HG03460 (cell line): ENCODE measurements around the gene NYNRIN.
"Not testable (repeated sequence)": the region's sequence is repeated elsewhere in the genome, so short reads cannot be mapped to it uniquely, and the experiment has no call there.

ENCODE experiments used
- ATAC-seq: cut with Tn5 transposase; IDR thresholded peaks from one replicate; pipeline ENCODE4 v1.9.1; 2021; ENCODE audit not compliant: unreplicated experiment

Gene NYNRIN

DNA sequence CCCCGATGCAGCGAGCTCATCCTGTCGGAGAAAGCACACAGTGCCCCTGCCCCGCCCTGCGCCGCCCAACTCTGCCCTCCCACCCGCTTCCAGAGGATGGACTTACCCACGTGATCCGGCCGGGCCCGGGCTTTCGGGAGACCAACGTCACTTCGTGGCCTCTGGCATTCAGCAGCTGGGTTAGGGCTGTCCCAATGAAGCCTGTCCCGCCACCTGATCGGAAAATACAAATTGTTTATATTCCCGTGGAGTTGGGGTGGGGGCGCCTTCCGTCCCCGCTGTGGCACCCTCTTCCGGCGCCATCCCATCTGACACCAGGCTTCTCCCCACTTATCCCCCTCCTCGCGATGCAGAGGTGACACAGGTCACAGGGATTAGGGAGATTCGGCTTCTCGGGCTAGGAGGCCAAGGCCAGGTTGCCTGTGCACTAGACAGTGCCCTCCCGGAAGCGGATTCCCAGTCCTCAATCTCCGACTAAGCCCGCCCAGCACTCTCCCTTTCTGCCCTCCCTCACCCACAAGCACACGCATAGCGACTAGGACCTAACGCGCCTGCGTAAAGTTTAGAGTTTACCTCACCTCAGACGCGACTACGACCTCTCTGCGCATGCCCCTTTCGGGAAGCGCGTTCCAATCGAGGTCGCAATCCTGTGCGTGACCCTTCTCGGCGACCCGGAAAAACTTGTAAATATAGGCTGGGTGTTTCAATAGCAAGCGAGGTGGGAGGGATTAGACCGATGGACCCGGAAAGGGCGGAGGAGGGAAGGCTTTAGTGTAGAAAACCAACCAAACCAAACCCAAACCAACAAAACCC is 43.6 kb downstream of the NYNRIN start, which contains the start of gene SDR39U1:
Gene SDR39U1 (minus strand): TSS at position 537 of the 813 bp plus-strand sequence. CDS start 7 bp downstream, at position 530.
- peak; percentile 90 for ATAC-seq

DNA sequence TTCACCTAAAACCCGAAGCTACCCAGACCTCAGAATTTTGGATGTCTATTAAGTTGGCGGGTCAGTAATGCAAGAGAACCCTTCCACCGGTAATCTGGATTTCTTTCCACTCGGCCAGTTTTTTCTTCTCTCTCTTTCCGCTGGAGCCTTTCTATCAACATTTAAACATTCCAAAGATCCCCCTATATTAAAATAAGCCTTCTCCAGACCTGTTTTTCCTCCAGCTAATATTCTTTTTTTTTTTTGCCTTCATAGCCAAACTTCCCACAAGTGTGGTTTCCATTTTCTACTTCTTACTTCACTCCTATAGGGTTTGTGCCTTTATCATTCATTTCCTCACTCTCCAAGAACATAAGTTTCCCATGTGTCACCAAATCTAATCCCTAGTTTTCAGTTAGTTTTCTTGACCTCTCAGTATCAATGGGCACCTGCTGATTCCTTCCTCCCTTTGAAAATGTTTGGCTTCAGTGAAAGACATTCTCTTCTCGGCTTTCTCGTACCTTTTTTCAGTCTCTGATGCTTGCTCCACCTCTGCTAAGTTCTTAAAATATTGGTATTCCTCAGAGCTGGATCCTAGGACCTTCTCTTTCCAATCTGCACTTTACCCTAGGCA is 44.4 kb downstream of the NYNRIN start:
- ATAC-seq, result no peak

DNA sequence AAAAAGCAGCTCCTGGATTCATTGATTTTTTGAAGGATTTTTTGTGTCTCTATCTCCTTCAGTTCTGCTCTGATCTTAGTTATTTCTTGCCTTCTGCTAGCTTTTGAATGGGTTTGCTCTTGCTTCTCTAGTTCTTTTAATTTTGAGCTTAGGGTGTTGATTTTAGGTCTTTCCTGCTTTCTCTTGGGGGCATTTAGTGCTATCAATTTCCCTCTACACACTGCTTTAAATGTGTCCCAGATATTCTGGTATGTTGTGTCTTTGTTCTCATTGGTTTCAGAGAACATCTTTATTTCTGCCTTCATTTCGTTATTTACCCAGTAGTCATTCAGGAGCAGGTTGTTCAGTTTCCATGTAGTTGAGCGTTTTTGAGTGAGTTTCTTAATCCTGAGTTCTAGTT is 52.0 kb downstream of the NYNRIN start:
- not testable (repeated sequence) for ATAC-seq

DNA sequence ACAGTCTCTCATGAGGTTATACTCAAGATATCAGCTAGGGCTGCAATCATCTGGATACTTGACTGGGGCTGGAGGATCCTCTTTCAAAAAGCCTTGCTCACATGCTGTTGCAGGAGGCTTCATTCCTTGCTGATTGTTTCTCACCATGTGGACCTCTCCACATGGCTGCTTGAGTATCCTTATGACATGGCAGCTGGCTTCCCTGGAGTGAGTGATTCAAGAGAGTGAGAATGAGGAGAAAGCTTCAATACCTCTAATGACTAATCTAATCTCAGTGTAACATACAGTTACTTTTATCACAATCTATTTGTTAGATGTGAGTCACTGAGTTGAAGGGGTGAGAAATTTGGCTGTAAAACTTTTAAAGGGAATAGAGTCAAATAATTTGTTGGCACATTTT is 58.2 kb downstream of the NYNRIN start:
- no peak for ATAC-seq

DNA sequence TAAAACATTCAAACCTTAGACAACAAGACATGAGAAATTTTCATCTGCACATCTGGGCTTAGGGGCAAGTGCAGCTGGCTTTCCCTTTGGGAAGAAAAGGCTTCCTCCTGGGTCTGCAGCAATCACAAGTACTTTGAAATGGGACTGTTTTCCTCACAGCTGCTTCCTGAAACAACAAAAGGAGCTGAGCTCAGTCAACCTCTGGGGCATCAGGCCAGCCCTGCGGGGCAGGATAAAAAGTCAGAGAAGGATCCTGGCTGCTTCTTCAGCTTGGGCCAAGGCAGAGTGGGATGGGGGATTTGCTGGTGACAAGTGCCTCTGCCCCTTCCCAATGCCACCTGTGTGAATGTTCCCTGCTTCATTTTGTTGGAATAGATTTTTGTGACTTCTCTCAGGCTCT is 59.9 kb downstream of the NYNRIN start:
- ATAC-seq, result no peak

DNA sequence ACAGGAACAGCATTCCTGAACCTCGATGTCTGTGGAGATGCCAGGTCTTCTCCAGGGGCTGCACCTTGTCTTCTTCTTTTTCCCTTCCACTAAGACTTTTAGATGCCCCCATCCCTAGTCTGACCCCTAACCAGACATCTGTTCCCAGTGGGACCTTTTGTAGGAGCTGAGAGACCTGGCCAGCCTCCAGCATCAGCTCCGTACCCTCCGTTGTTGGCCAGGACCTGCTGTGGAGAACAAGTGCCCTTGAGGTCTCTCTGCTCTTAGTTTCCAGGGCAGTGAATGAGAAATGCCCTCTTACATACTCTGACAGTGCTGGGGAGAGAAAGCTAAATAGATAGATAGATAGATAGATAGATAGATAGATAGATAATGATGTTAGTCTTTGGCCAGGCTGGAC is 60.5 kb downstream of the NYNRIN start:
- no peak for ATAC-seq

DNA sequence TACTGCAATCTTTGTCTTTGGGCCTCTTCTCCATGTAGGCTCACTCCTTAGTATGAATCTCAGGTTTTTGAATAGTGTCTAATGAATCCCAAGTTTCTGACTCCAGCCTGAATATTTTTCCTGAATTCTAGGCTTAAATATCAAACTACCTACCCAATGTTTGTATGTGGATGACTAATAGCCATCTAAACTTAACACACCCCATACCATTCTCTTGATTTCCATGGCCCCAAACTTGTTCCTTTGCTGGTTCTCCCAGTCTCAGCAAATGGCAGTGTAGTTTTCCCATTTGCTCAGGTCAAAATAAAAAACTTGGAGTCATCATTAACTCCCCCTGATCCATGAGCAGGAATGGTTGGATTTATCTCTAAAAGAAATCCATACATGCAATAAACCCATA is 62.5 kb downstream of the NYNRIN start:
- ATAC-seq, result no peak

DNA sequence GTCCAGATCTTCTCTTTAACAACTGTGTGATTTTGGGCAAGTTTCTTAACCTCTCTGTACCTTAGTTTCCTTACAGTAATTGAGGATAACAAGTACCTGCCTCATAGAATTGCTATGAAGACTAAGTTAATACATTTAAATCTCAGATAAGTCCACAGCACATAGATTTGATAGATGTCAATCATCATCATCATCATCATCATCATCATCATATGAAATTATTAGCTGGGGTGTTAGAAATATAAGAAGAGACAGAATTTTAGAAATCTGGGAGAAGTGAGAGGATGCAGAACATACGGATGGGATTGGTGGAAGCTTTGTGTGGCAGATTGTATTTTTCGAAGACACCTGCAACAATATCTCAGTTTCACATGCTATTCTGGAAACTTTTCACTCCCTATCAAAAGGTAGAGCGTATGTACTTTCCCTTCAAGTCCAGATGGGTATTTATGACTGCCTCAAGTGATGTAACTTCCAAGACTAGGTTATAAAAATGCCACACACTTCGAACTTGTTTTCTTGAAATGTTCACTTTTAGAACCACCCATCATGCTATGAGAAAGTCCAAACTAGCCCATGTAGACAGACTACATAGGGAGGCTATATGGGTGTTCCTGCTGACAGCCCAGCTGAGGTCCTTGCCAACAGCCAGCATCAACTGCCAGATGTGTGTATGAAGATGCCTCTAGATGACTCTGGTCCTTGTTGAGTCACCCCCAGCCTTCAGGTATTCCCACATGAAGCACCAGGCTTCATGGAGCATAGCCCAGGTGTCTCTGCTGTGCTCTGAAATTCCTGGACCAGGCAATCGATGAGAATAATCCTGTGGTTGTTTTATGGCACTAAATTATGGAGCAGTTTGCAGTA is 64.4 kb downstream of the NYNRIN start:
- no peak for ATAC-seq

DNA sequence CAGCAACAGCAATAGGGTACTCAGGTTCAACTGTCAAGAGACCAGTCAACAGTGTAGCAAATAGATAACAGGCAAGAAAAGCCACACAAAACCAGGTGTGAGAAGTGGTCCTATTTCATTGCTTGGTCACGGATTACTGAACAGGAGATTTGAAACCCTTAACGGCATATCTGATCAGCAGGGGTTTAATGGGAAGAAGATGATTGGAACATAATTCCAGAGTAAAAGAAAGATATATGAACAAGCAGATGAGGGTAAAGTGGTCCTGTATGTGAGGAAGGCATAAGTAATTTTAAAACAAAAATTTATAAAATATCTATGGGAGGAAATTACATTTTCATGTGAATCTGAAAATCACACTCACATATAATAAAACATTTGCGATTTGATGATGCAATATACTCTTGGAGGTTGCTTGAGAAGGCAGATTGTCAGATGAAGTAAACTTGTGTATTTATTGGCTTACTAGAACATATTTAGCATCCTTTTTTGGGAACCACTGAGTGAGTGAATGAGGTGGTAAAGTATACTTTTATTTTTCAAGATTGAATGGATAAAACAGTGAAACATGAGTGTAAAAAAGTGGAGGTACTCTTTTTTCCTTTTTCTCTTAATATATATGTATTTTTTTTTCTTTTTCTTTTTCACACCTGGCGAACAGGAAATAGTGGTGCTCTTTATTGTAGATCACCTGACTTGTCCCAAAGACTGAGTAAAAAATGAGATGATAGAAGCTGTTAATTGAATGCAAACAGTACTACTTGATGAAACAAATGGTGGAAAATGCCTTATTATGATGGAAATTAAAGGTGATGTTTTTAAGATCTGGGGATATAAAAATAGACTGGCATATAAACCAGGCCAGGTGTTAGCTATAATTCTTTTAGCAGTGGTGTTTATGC is 65.3 kb downstream of the NYNRIN start:
- no peak for ATAC-seq

DNA sequence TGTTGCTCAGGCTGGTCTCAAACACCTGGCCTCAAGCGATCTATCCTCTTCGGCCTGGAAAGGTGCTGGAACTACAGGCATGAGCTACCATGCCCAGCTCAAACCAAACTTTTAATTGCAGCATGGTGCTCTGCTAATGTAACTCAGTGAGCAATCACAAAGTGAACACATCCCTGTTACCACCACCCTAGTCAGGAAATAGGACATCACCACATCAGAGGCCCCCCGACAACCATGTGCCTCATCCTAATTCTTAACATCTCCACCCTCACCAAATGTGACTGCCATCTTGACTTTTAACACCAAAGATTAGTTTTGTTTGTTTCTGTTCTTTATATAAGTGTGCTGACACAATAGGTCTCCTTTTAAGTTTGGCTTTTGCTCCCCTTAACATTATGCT is 66.6 kb downstream of the NYNRIN start:
- no peak for ATAC-seq

DNA sequence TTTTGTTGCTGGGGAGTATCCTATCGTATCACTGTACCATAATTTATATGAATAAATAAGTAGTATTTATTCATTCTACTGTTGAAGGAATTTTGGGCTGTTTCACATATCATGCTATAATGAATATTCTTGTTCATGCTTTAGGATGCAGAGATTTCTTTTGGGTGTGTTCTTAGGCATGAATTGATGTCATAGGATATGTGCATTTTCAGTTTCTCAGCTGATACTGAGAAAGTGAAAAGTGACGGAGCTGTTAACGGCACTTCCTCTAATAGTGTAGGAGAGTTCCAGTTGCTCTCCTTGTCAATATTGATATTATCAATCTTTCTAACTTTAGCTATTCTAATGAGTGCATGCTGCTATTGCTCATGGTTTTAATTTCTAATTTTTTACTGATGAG is 67.0 kb downstream of the NYNRIN start:
- no peak for ATAC-seq
